H7 (cell line): ENCODE results near the gene LCN12. TPM values are rescaled to one million over a fixed set of nuclear protein-coding genes. Genes with fewer than 3 reads are reported as not detected.

Experiments used
- DNase-seq: peaks from one replicate; pipeline ENCODE4 v3.0.0; 2012
- H3K27me3 ChIP-seq: 2 replicates; pipeline ENCODE4 v1.6.0; 2011; ENCODE audit warnings: mild to moderate bottlenecking, low read length; ENCODE audit not compliant: control insufficient read depth, insufficient read depth
- H3K36me3 ChIP-seq: replicated peaks from 2 replicates; pipeline ENCODE4 v1.5.1; 2011; ENCODE audit warnings: low read length; ENCODE audit not compliant: control insufficient read depth, insufficient read depth
- H3K4me3 ChIP-seq: 2 replicates; pipeline ENCODE4 v1.5.1; 2011; ENCODE audit warnings: low read depth, mild to moderate bottlenecking, control low read depth, low read length, moderate library complexity; ENCODE audit not compliant: insufficient read depth
- total RNA-seq: library from RNA; depleted of rRNA; stranded (reverse); fragments of >200 nt; shearing (Covaris generic); gene quantifications from 2 replicates; pipeline ENCODE4 v1.2.3, GENCODE V29; 2014

Gene LCN12
- total RNA-seq, 1 experiment from 2014 or later, result 0.38 TPM

- peak overlapping the region; percentile 61 for H3K4me3 ChIP-seq
- H3K27me3 ChIP-seq, result peaks cover 10% of the 10 kb centered on the region; the same call in 1 of the 2 replicates
- H3K36me3 ChIP-seq, result no peaks in the 10 kb centered on the region
- peak; percentile 91 for DNase-seq
Observed at GRCh38 chr9:136977649-136978072, 25.6 kb downstream of the LCN12 start.

DNA sequence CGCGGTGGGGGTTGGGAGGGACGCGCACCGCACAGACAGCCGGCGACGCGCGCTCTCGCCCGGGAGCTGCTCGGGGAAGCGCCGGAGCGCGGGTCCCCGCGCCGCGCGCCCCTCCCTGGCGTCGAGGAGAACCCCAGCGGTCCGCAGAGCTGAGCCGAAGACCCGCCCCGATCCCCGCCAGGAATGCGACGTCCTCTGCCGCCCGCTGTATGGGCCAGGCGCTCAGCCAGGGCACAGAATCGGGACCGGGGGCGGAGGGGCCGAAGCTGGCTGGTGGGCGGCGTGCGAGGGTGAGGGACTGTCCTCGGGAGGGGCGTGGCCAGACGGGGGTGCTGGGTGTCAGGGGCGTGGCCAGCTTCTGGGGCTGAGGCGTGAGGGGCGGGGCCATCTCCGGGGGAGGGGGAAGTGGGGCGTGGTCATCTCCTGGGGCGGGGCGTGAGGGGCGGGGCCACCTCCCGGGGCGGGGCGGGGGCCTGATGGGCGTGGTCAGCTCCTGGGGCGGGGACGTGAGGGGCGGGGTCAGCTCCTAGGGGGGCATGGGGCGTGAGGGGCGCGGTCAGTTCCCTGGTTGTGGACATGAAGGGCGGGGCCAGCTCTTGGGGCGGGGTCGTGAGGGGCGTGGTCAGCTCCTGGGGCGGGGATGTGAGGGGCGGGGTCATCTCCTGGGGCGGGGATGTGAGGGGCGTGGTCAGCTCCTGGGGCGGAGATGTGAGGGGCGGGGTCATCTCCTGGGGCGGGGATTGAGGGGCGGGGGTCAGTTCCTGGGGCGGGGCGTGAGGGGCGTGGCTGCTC lies 26.2 kb downstream of the LCN12 start:
- H3K27me3 ChIP-seq, result peaks cover 10% of the 10 kb centered on the region; the same call in 1 of the 2 replicates
- peak; percentile 100 for DNase-seq
- no peaks in the 10 kb centered on the region for H3K36me3 ChIP-seq
- H3K4me3 ChIP-seq, result peak overlapping the region; percentile 61

DNA sequence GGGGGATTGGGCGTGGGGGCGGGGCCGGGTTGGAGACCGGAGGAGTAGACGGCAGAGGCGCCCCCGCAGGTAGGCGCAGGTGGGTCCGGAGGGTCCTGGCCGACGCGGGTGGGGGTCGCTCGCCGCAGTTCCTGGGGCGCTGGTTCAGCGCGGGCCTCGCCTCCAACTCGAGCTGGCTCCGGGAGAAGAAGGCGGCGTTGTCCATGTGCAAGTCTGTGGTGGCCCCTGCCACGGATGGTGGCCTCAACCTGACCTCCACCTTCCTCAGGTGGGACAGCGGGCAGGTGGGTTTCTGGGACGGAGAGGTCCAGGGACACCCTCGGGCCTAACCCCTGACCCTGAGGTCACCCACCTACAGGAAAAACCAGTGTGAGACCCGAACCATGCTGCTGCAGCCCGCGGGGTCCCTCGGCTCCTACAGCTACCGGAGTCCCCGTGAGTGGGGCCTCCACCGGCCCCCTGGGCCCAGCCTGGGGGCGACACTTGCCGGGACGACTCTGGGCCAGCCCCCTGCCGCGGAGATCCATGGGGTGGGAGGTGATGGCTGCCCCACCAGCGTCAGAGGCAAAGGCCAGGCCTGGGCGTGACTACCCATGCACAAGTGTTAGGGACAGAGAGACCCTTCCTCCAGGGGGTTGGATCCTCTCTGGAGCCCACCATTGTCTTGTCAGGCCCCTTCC lies 26.9 kb downstream of the LCN12 start:
- Histone ChIP-seq H3K36me3 (no peaks in the 10 kb centered on the region), H3K4me3 (peak overlapping the region; percentile 17), H3K27me3 (peaks cover 10% of the 10 kb centered on the region)
- DNase-seq, result no peak

DNA sequence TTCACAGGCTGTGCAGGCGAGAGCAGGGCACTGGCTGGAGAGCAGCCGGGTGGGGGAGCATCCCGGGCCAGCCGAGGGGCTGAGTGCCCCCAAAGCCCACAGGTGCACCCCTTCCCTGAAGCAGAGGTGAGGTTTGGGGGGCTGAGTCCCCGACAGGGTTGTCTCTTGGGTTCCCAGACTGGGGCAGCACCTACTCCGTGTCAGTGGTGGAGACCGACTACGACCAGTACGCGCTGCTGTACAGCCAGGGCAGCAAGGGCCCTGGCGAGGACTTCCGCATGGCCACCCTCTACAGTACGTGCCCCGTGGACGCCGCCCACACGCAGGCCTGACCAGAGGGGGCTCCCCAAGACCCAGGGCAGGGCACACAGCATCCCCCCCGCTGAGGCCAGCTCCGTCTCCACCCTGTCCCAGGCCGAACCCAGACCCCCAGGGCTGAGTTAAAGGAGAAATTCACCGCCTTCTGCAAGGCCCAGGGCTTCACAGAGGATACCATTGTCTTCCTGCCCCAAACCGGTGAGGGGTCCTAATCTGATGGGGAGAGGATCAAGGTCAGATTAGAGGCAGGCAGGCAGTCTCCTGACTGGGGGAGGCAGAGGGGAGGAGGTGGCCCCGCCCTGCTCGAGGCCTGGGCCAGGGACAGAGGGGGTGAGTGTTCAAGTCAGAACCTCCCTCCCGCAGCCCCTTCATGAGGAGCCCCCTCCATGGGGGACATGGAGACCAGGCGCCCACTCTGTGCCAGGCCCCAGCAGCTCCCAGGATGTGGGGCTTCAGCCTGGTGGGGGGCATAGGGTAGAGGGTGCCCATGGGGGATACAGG lies 27.9 kb downstream of the LCN12 start:
- Histone ChIP-seq H3K27me3 (peaks cover 13% of the 10 kb centered on the region), H3K4me3 (no peak overlapping the region), H3K36me3 (no peaks in the 10 kb centered on the region)
- no peak for DNase-seq

DNA sequence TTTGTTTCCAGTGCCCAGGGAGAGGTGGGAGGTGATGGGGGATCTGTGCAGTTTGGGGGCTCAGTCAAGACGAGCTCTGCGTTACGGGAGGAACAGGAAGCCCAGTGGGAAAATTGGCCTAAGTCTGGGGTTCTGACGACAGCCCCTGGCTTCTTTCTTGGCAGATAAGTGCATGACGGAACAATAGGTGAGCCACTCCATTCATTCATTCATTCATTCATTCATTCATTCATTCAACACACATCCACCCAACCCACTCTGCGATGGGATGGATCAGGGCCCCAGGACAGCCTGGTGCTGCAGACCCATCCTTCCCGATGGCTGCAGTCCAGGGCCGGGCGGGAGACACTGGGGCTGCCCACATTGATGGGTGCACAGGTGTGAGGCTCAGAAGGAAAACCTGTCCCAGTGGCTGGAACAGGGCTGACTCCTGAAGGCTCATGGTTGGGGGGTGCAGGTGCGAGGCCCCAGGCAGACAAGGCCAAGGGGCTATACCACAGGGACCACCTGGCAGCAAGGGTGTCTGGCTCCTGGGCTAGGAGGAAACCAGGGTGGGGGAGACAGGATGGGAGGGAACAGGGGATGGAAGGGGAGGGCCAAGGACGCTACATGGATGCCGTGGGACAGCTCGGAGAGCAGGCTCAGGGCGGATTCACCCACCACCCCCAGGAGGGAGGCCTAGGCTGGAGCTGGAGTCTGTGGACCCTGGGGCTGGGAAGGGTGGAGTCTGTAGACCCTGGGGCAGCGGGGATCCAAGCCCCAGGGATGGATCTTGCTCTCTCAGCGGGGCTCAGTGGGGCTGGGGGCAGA lies 28.8 kb downstream of the LCN12 start:
- Histone ChIP-seq H3K27me3 (peaks cover 15% of the 10 kb centered on the region), H3K36me3 (no peaks in the 10 kb centered on the region), H3K4me3 (no peak overlapping the region)
- DNase-seq, result no peak

GRCh38 chr9:136981588-136982231 lies 29.6 kb downstream of the LCN12 start:
- peaks cover 17% of the 10 kb centered on the region for H3K27me3 ChIP-seq
- no peak for DNase-seq
- no peak overlapping the region for H3K4me3 ChIP-seq
- no peaks in the 10 kb centered on the region for H3K36me3 ChIP-seq

DNA sequence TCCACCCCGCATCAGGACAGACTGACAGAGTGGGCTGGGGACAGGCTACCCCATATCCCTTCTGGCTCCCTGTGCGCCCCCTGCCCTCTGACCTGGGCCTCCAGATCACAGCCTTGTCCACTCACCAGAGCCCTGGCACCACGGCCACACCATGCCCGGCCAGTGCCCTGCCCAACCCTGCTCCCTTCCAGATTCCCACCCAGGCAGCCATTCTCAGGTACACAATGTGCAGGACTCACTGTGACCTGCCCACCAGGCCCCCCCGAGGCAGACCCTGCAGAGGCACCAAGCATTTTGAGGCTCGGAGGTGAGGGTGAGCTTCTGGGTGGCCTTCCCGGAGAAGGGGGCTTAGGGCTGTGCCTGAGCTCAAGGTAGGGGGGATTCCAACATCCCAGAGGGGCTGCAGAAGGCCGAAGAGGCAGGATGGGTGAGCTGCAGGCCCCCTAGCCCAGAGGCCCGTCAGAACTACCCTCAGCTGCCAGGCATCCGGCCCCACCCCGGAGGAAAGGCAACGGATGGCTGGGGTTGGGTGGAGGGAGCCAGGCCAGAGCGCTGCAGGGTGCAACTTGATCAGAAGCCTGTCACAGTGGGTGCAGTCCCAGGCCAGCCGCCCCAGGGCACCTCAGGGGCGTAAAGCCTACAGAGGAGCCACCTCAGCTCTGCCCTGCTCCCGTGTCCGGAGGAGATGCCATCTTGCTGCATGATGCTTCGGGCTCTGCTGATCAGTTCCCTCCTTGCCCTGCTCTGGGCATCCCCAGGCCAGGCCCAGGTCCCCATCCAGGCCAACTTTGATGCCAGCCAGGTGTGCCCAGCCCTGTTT lies 30.4 kb downstream of the LCN12 start, which contains the start of gene LCNL1:
Gene LCNL1, plus strand, starts transcription at position 762 of the 820 bp plus-strand sequence. CDS start 594 bp downstream, outside the sequence.
- DNase-seq, result no peak
- no peaks in the 10 kb centered on the region for H3K36me3 ChIP-seq
- H3K4me3 ChIP-seq, result no peak within 1 kb of the TSS
- H3K27me3 ChIP-seq, result peaks cover 15% of the 10 kb centered on the region

- no peak for DNase-seq
- Histone ChIP-seq H3K27me3 (peaks cover 10% of the 10 kb centered on the region), H3K36me3 (no peaks in the 10 kb centered on the region), H3K4me3 (no peak overlapping the region)
Observed at GRCh38 chr9:136983167-136983566, 31.1 kb downstream of the LCN12 start.

GRCh38 chr9:136983656-136984314 lies 31.7 kb downstream of the LCN12 start:
- Histone ChIP-seq H3K27me3 (peaks cover 10% of the 10 kb centered on the region), H3K36me3 (no peaks in the 10 kb centered on the region), H3K4me3 (no peak overlapping the region)
- no peak for DNase-seq

GRCh38 chr9:136984464-136985026 lies 32.5 kb downstream of the LCN12 start:
- no peak overlapping the region; the same call in 1 of the 2 replicates for H3K4me3 ChIP-seq
- H3K27me3 ChIP-seq, result peaks cover 8% of the 10 kb centered on the region; the same call in 1 of the 2 replicates
- no peaks in the 10 kb centered on the region for H3K36me3 ChIP-seq
- no peak for DNase-seq

- Histone ChIP-seq H3K27me3 (peaks cover 8% of the 10 kb centered on the region; the same call in 1 of the 2 replicates), H3K36me3 (no peaks in the 10 kb centered on the region), H3K4me3 (peak overlapping the region; percentile 28; the same call in 1 of the 2 replicates)
- DNase-seq, result peak; percentile 84
Observed at GRCh38 chr9:136985027-136985602, 33.0 kb downstream of the LCN12 start.

GRCh38 chr9:136985853-136986252 lies 33.8 kb downstream of the LCN12 start:
- Histone ChIP-seq H3K4me3 (peak overlapping the region; percentile 28; the same call in 1 of the 2 replicates), H3K36me3 (no peaks in the 10 kb centered on the region)
- peak; percentile 80 for DNase-seq

More at GRCh38 chr9:136985853-136986252, 33.8 kb downstream of the LCN12 start:
- H3K27me3 ChIP-seq, result peaks cover 8% of the 10 kb centered on the region; the same call in 1 of the 2 replicates
